ENCODE results near the gene MC3R.

MC3R gene

DNA sequence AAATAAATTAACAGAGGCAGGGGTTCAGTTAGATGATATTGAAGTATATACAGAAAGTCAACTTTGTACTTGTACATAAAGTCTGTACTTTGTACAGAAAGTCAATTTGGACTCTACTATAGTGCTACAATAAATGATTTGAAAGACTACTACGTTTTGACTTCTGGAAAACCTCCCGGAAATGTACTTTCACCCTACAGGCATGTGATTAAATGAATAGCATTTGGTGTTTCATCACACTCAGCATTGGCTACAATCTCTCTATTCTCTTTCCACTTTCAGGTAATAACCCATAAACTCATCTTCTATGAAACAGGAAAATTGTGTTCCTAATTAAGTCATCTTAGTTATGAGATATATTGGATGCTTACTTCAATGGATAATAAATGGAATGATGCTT, 25.6 kb upstream of the MC3R start:
- TF ChIP-seq CTCF (IDR thresholded peaks at IDR 0.05; ENCODE audit: low read depth, low read length, missing control alignments): no peak
- no peak for DNase-seq (ENCODE audit: low read depth)

GRCh38 chr20:56223352-56223751, 25.2 kb upstream of the MC3R start:
- no peak overlapping the region for H3K4me3 ChIP-seq (ENCODE audit: low read depth, low read length)
- TF ChIP-seq CTCF (IDR thresholded peaks at IDR 0.05; ENCODE audit: low read depth, low read length, missing control alignments): no peak
- no peak for DNase-seq (ENCODE audit: low read depth)

More for the DNA sequence above, 25.6 kb upstream of the MC3R start:
- no peak overlapping the region for H3K4me3 ChIP-seq (ENCODE audit: low read depth, low read length)

DNA sequence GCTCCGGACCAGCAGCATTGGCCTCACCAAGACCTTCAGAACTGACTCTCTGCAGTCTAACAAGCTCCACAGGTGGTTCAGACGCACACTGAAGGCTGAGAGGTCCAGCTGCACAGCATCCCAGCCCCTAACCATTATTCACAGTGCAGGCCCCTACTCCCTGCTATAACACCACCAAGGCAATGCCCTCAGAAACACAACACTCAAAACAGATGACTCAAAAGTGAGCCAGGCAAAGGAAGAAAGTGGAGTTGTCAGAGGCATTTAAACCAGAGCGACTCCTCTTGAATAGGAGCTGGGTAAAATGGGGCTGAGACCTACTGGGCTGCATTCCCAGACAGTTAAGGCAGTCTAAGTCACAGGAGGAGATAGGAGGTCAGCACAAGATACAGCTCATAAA, 20.5 kb upstream of the MC3R start:
- DNase-seq (ENCODE audit: low read depth): no peak
- H3K4me3 ChIP-seq (ENCODE audit: low read depth, low read length): no peak overlapping the region
- TF ChIP-seq CTCF (IDR thresholded peaks at IDR 0.05; ENCODE audit: low read depth, low read length, missing control alignments): no peak

GRCh38 chr20:56229812-56230211, 18.7 kb upstream of the MC3R start:
- no peak overlapping the region for H3K4me3 ChIP-seq (ENCODE audit: low read depth, low read length)
- DNase-seq (ENCODE audit: low read depth): no peak
- no peak for TF ChIP-seq CTCF (IDR thresholded peaks at IDR 0.05; ENCODE audit: low read depth, low read length, missing control alignments)

- TF ChIP-seq CTCF (IDR thresholded peaks at IDR 0.05; ENCODE audit: low read depth, low read length, missing control alignments): no peak
- DNase-seq (ENCODE audit: low read depth): no peak
- no peak overlapping the region for H3K4me3 ChIP-seq (ENCODE audit: low read depth, low read length)
Observed at GRCh38 chr20:56234110-56234509, 14.4 kb upstream of the MC3R start.

GRCh38 chr20:56237335-56237734, 11.2 kb upstream of the MC3R start:
- no peak for DNase-seq (ENCODE audit: low read depth)
- no peak for TF ChIP-seq CTCF (IDR thresholded peaks at IDR 0.05; ENCODE audit: low read depth, low read length, missing control alignments)
- no peak overlapping the region for H3K4me3 ChIP-seq (ENCODE audit: low read depth, low read length)

DNA sequence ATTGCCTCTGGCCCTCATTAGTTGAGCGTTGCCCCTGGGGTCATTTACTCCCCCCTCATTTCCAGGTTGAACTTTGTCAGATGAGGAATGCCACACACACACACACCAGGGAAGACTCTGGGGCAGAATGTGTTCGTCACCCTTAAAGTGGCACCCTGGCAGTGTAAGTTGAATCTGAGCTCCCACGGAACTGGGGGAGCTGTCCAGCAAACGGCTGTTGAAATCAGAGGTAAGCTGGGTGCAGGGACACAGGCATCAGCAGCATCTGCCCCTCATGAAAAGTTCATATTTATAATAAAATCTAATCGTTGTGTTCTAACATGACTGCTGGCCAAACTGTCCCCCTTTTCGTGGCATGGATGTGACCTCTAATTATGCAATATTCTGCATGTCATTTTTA, 4.3 kb upstream of the MC3R start:
- no peak for DNase-seq (ENCODE audit: low read depth)
- H3K4me3 ChIP-seq (ENCODE audit: low read depth, low read length): no peak overlapping the region
- no peak for TF ChIP-seq CTCF (IDR thresholded peaks at IDR 0.05; ENCODE audit: low read depth, low read length, missing control alignments)

Data from GM12864 (cell line).